NT2/D1 (cell line): ENCODE data around the gene COQ10B.
"Not testable (repeated sequence)": the region's sequence is repeated elsewhere in the genome, so short reads cannot be mapped to it uniquely, and the experiment has no call there.

ENCODE experiments used
- DNase-seq: peaks from one replicate; pipeline ENCODE4 v3.0.0-alpha.2; 2011; ENCODE audit warnings: low read depth, low spot score
- H3K27me3 ChIP-seq: 2 replicates; pipeline ENCODE4 v1.6.0; 2011; ENCODE audit warnings: mild to moderate bottlenecking; ENCODE audit not compliant: insufficient read length, insufficient read depth
- H3K36me3 ChIP-seq: 2 replicates; pipeline ENCODE4 v1.6.1; 2011; ENCODE audit warnings: mild to moderate bottlenecking, low read length, mixed read lengths; ENCODE audit not compliant: insufficient read depth, insufficient read length
- H3K4me1 ChIP-seq: 2 replicates; pipeline ENCODE4 v1.5.1; 2011; ENCODE audit not compliant: insufficient read depth, insufficient read length
- H3K4me3 ChIP-seq: 2 replicates; pipeline ENCODE4 v1.5.1; 2011; ENCODE audit warnings: low read depth; ENCODE audit not compliant: insufficient read length
- H3K9ac ChIP-seq: 2 replicates; pipeline ENCODE4 v1.6.0; 2011; ENCODE audit warnings: low read depth; ENCODE audit not compliant: insufficient read length
- H3K9me3 ChIP-seq: 2 replicates; pipeline ENCODE4 v1.5.1; 2011; ENCODE audit warnings: mild to moderate bottlenecking, low read length; ENCODE audit not compliant: insufficient read depth
- SUZ12 ChIP-seq: IDR thresholded peaks from 2 replicates; pipeline ENCODE4 v1.6.1; 2011; ENCODE audit not compliant: insufficient read length, insufficient read depth; ENCODE audit errors: extremely low read depth
- YY1 ChIP-seq: IDR thresholded peaks from 2 replicates; pipeline ENCODE4 v1.6.1; 2011; ENCODE audit not compliant: insufficient read length, insufficient read depth
- ZNF274 ChIP-seq: IDR thresholded peaks from 2 replicates; pipeline ENCODE4 v1.6.1; 2011; ENCODE audit warnings: mild to moderate bottlenecking, low read depth, low read length

Gene COQ10B

DNA sequence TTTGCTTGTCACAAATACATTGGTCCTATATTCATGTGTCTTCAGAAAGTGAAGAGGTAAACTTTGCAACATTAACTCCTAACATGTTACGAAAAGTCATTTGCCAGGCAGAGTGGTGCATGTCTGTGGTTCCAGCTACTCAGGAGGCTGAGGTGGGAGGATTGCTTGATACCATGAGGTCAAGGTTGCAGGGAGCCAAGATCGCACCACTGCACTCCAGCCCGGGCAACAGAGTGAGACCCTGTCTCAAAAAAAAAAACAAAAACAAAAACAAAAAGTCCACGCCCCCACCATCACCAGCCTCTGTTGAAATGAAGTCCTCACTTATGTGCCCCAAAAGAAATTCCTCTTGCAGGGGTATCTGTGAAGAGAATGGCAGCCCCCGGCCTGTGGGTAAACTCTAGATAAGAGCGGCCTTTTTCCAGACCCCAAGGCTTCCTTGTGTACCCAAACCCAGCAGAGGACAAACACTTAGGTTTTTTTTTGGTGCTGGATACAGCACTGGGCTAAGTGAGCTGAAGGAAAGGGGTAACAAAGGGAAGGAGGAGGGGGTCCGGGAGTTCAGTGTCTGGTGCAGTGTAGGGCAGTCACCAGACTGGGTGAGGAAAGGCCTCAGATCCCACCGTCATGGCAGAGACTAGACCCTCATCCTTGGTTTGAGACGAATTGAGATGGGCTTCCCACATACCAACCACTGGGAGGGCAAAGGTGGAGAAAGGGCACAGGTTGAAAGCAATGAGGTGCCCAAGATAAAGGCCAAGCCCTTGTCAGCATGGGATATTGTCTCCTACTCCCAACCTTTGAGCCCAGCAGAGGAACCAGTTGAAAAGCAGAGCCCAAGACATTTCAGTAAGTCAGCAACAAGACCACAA is 27.0 kb downstream of the COQ10B start:
- DNase-seq = no peak
- no peaks in the 10 kb centered on the region for H3K27me3 ChIP-seq
- H3K9ac ChIP-seq = no peak overlapping the region
- no peak overlapping the region for H3K4me3 ChIP-seq
- no peak for TF ChIP-seq SUZ12
- TF ChIP-seq YY1 = no peak
- no peak for TF ChIP-seq ZNF274
- H3K9me3 ChIP-seq = peaks cover 15% of the 10 kb centered on the region; the same call in 1 of the 2 replicates
- H3K36me3 ChIP-seq = peaks cover 31% of the 10 kb centered on the region
- H3K4me1 ChIP-seq = no peaks in the 10 kb centered on the region

DNA sequence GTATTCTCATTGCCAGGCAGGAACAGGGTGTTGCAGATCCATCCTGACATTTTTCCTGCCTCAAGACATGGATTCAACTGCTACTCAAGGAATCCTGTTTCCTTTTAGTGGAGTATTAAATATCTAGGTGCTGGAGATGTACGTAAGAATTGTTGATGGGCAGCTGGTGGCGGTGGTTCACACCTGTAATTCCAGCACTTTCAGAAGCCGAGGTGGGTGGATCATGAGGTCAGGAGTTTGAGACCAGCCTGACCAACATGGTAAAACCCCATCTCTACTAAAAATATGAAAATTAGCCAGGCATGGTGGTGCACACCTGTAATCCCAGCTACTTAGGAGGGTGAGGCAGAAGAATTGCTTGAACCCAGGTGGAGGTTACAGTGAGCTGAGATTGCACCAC is 30.9 kb downstream of the COQ10B start:
- H3K4me3 ChIP-seq, H3K4me1 ChIP-seq, H3K9ac ChIP-seq, DNase-seq, H3K27me3 ChIP-seq: not testable (repeated sequence)
- peaks cover 36% of the 10 kb centered on the region for H3K36me3 ChIP-seq
- peaks cover 15% of the 10 kb centered on the region; the same call in 1 of the 2 replicates for H3K9me3 ChIP-seq

DNA sequence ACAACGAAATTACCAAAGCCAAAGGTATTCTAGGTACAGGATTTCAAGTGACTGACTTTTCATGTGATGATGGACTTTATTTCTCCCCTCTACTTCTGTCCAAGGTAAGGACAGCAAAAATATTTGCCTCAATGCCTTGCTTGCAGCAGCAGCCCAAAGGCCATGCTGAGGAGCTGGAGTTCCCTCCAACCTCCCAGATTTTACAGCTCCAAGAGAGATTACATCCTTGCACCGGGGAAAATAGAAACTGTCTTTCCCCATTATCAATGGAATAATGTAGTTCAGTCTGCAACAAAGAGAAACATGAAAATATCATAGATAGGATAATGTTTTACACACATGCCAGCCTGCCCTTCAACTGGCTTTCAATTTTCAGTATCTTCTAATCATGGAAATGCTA is 32.8 kb downstream of the COQ10B start:
- DNase-seq = no peak
- no peak for TF ChIP-seq SUZ12
- no peak for TF ChIP-seq ZNF274
- Histone ChIP-seq H3K9ac (no peak overlapping the region), H3K9me3 (peaks cover 15% of the 10 kb centered on the region; the same call in 1 of the 2 replicates), H3K27me3 (no peaks in the 10 kb centered on the region), H3K36me3 (peaks cover 54% of the 10 kb centered on the region), H3K4me3 (no peak overlapping the region), H3K4me1 (no peaks in the 10 kb centered on the region)

DNA sequence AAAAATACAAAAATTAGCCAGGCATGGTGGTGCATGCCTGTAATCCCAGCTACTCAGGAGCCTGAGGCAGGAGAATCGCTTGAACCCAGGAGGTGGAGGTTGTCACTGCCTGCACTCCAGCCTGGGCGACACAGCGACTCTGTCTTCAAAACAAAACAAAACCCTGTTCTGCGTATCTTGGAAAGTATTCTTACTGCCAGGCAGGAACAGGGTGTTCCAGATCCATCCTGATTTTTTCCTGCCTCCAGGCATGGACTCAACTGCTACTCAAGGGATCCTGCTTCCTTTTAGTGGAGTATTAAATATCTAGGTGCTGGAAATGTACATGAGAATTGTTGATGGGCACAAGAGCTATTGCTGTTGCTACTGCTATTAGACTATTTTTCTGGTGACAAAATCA is 34.0 kb downstream of the COQ10B start:
- Histone ChIP-seq H3K27me3 (no peaks in the 10 kb centered on the region), H3K9me3 (peaks cover 15% of the 10 kb centered on the region; the same call in 1 of the 2 replicates), H3K4me3 (no peak overlapping the region), H3K36me3 (peaks cover 66% of the 10 kb centered on the region), H3K9ac (no peak overlapping the region), H3K4me1 (no peaks in the 10 kb centered on the region)
- DNase-seq = no peak
- TF ChIP-seq ZNF274 (no peak), YY1 (no peak), SUZ12 (no peak)

DNA sequence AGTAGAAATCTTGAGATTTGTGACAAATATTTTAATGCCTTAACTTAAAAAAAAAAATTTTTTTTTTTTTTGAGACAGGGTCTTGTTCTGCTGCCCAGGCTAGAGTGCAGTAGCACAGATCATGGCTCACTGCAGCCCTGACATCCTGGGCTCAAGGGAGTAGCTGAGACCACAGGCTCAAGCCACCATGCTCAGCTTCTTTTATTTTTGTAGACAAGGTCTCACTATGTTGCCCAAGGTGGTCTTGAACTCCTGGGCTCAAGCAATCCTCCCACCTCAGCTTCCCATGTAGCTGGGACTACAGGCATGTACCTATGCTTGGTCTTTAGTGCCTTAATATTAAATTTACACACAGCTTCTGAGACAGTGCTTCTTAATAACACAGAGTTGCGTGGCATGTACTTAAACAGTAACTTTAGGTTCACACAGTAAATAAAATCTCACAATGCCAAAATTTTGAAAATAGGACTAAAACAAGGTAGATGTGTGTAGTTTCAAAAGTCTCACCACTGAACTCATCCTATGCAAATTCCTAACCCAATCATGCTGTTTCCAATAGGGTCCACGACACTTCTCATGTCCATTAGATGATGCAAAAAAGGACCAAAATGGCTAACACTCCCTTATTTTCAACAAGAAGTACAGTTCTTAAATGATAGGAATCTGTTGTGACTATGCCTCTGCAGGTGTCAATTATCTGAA is 42.2 kb downstream of the COQ10B start:
- TF ChIP-seq SUZ12 (no peak), ZNF274 (no peak), YY1 (no peak)
- no peaks in the 10 kb centered on the region for H3K4me1 ChIP-seq
- no peak for DNase-seq
- H3K36me3 ChIP-seq = peaks cover 88% of the 10 kb centered on the region
- no peaks in the 10 kb centered on the region for H3K9me3 ChIP-seq
- no peak overlapping the region for H3K9ac ChIP-seq
- H3K4me3 ChIP-seq = peak overlapping the region; percentile 94
- H3K27me3 ChIP-seq = no peaks in the 10 kb centered on the region

DNA sequence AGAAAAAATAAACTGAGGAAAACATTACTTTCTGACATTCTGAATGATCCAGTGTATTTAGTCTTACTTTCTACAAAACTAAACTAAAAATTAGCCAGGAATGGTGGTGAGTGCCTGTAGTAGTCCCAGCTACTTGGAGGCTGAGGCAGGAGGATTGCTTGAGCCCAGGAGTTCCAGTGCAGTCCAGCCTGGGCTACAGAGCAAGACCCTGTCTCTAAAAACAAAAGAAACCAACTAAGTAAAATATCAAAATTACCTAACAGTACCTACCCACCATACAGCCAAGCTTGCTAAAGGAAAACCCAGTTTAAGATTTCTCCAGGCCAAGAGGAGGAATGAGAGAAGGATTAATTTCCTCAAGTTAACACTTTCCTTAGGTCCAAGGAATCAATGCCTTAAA is 43.3 kb downstream of the COQ10B start:
- Histone ChIP-seq H3K4me3 (peak overlapping the region; percentile 94), H3K9me3 (no peaks in the 10 kb centered on the region), H3K36me3 (peaks cover 88% of the 10 kb centered on the region), H3K9ac (peak overlapping the region; percentile 98), H3K27me3 (no peaks in the 10 kb centered on the region), H3K4me1 (no peaks in the 10 kb centered on the region)
- DNase-seq = no peak
- TF ChIP-seq YY1 = no peak
- no peak for TF ChIP-seq SUZ12
- no peak for TF ChIP-seq ZNF274

DNA sequence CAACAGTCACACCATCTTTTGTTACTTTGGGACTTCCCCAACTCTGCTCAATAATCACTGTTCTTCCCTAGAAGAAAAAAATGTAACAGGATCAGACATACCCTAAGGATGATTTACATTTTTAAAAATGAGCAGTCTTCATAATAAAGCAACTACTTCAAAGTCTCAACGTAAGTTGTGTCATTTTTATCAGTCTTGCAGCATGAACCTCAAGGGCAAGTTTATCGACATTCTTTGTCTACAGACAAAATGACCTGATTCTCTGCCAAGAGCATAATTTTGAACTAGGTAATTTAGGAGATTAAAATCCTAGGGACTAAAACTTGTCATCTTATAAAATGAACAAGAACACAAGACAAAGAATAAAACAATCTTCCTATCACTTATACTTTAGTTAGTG is 44.0 kb downstream of the COQ10B start:
- no peaks in the 10 kb centered on the region for H3K27me3 ChIP-seq
- H3K4me1 ChIP-seq = no peaks in the 10 kb centered on the region
- H3K9me3 ChIP-seq = no peaks in the 10 kb centered on the region
- no peak for DNase-seq
- TF ChIP-seq YY1 (no peak), SUZ12 (no peak), ZNF274 (no peak)
- peaks cover 88% of the 10 kb centered on the region for H3K36me3 ChIP-seq
- H3K9ac ChIP-seq = peak overlapping the region; percentile 98
- H3K4me3 ChIP-seq = peak overlapping the region; percentile 94
